Stimulated activated effector memory CD8-positive, alpha-beta T cell treated with anti-CD3 and anti-CD28 coated beads, Interleukin-12 subunit alpha, Interleukin-12 subunit beta, amount 100 ng/mL, for 72 hours (primary cell): ENCODE data around the gene HOXB3.
"Not testable (repeated sequence)": the region's sequence is repeated elsewhere in the genome, so short reads cannot be mapped to it uniquely, and the experiment has no call there.

Experiments
- ATAC-seq: fragments of 150-1000 bp; cut with Tn5 transposase; 2 replicates; pipeline ENCODE4 v1.10.0; 2021
- DNase-seq, 2 donors: peaks; one replicate each; pipeline ENCODE4 v3.0.0; 2021 to 2022; ENCODE audit warnings: low spot score in 2 of 2
- H3K27ac Mint-ChIP-seq: one replicate; pipeline ENCODE4 v1.8.0; 2022; ENCODE audit warnings: mild to moderate bottlenecking, mixed read lengths
- H3K36me3 Mint-ChIP-seq: one replicate; pipeline ENCODE4 v1.8.0; 2022; ENCODE audit warnings: mild to moderate bottlenecking, mixed read lengths
- H3K4me1 Mint-ChIP-seq: one replicate; pipeline ENCODE4 v1.8.0; 2022; ENCODE audit warnings: mixed read lengths
- H3K4me3 Mint-ChIP-seq: one replicate; pipeline ENCODE4 v1.8.0; 2022; ENCODE audit warnings: mild to moderate bottlenecking, mixed read lengths
- H3K9me3 Mint-ChIP-seq: one replicate; pipeline ENCODE4 v1.8.0; 2022; ENCODE audit warnings: mixed read lengths

HOXB3 gene

DNA sequence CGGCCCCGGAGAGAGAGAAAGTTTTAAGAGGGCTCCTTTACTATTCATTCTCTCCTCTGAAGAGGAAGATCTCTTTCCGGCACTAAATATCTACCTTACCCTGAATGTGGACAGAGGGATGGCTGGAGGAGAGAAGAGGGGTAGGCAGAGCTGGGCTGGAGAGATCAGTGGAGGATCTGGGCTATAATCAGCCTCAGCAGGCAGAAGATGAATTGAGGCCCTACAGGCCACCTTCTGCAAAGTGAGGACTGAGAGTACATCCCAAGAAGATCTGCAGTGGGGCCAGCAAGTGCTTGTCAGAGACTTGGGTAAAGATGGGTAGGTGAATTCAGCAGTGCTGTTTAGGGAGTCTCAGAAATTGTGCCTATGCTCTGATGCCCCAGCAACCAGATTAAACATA is 52.7 kb downstream of the HOXB3 start:
- H3K4me1 Mint-ChIP-seq: peaks cover 7% of the 10 kb centered on the region

DNA sequence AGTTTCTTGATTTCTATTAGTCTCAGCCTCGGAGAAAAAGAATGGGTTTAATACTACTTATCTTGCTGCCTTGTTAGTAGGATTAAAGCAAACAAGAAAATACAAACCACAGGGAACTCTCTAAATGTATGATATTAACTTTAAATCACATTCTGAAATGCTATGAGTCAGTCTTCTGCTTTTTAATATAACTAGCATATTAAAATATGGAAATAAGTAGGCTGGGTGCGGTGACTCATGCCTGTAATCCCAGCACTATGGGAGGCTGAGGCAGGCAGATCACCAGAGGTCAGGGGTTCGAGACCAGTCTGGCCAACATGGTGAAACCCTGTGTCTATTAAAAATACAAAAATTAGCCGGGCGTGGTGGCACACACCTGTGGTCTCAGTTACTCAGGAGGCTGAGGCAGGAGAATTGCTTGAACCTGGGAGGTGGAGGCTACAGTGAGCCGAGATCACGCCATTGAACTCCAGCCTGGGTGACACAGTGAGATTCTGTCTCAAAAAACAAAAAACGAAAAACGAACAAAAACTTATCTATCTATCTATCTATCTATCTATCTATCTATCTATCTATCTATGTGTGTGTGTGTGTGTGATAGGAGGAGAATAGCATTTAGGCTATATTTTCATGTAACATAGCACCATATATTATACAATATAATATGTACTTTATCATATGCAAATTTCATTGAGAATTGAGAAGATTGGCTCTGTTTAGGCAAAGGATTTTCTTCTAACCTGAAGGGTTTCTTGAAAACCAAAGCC is 54.1 kb downstream of the HOXB3 start:
- DNase-seq, ATAC-seq, H3K9me3 Mint-ChIP-seq, H3K36me3 Mint-ChIP-seq, H3K27ac Mint-ChIP-seq, H3K4me1 Mint-ChIP-seq, H3K4me3 Mint-ChIP-seq: not testable (repeated sequence)

More for the DNA sequence above, 52.7 kb downstream of the HOXB3 start:
- Mint-ChIP-seq H3K9me3 (no peaks in the 10 kb centered on the region), H3K36me3 (no peaks in the 10 kb centered on the region), H3K27ac (no peak overlapping the region), H3K4me3 (no peak overlapping the region)
- ATAC-seq (no peak), DNase-seq (no peak)

DNA sequence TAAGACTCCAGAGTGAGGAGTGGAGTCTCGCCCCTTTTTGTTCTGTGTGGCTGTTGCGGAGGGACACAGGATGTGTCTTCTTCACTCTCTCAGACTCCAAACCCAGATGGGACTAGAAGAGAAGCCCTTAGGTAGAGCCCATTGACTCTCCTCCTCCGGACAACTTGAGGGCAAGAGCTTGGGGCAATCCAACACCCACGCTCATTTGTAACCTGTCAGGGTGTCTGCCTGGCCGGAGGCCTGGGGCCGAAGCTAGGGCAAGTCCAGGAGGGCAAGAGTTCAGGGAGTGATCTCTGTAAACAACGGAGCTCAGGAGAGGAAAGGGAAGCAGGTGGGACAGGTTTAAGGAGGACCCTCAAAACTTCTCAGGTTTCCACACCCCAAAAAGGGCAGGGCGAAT is 57.8 kb downstream of the HOXB3 start:
- Mint-ChIP-seq H3K27ac (no peak overlapping the region), H3K36me3 (no peaks in the 10 kb centered on the region), H3K9me3 (no peaks in the 10 kb centered on the region), H3K4me3 (no peak overlapping the region), H3K4me1 (no peaks in the 10 kb centered on the region)
- ATAC-seq (no peak), DNase-seq (no peak)

DNA sequence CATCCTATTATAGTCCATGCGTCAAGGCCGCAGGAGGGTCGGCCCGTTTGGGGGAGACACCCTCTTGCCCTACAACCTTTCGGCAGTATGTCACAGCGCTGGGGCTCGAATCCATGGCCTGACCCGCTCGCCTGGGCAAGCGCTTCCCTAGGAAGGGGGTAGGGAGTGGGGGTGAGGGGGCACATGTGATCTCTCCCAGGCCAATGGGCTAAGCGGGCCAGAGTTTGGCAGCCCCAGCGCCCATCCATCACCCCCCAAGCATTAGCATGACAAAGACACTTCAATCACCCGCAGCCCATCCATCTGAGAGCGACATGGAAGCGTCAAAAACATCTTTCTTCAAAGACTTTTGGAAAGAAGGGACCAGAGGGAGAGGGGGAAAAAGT is 59.2 kb downstream of the HOXB3 start, which contains the start of gene HOXB1:
TSS of gene HOXB1 (minus strand) at position 125 of the 386 bp plus-strand sequence. CDS start at position 18, 107 bp downstream.
- H3K4me1 Mint-ChIP-seq: no peaks in the 10 kb centered on the region
- ATAC-seq (no peak), DNase-seq (no peak)
- no peaks in the 10 kb centered on the region for H3K36me3 Mint-ChIP-seq
- no peak within 1 kb of the TSS for H3K27ac Mint-ChIP-seq
- no peaks in the 10 kb centered on the region for H3K9me3 Mint-ChIP-seq
- no peak within 1 kb of the TSS for H3K4me3 Mint-ChIP-seq

DNA sequence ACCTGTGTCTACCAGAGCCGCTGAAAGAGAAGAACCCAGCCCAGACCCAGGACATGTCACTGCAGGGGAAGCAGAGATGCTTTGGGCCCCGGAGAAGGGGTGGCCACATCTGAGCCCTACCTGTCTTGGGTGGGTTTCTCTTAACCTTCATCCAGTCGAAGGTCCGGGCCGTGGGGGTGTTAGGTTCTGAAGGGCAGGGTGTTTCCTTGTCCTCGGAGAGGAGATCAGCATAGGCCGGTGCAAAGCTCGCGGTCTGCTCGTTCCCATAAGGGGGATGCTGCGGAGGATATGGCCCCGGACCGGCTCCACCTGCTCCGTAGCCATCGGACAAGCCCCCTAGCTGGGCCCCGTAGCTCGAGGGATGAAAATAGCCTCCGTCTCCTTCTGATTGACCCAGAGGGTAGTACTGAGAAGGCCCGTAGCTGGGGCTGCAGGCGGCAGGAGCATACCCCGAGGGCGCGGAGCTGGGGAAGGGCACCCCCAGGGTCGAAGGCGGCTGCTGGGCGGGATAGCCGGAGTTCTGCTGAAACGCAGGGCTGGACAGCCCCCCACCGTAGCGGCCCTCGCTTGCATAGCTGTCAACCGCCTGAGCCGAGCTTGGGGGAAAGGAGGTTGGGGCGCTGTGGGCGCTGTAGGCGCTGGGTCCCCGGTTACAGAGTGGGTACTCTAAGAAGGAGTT is 59.7 kb downstream of the HOXB3 start:
- H3K36me3 Mint-ChIP-seq: no peaks in the 10 kb centered on the region
- H3K4me3 Mint-ChIP-seq: no peak overlapping the region
- no peaks in the 10 kb centered on the region for H3K4me1 Mint-ChIP-seq
- no peak for DNase-seq
- ATAC-seq: no peak
- no peak overlapping the region for H3K27ac Mint-ChIP-seq
- no peaks in the 10 kb centered on the region for H3K9me3 Mint-ChIP-seq

DNA sequence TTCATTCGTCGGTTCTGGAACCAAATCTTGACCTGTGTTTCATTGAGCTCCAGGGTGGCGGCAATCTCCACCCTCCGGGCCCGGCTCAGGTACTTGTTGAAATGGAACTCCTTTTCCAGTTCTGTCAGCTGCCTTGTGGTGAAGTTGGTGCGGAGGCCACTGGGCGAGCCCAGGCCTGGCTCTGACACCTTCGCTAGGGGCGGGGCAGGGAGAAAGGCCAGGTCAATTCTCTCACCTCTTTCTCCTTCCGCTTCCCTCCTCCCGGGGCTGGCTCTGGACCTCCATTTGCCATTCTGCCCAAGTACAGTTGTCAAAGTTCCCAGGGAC is 60.4 kb downstream of the HOXB3 start:
- Mint-ChIP-seq H3K27ac (no peak overlapping the region), H3K4me1 (no peaks in the 10 kb centered on the region), H3K9me3 (no peaks in the 10 kb centered on the region), H3K4me3 (no peak overlapping the region), H3K36me3 (no peaks in the 10 kb centered on the region)
- ATAC-seq (no peak), DNase-seq (no peak)

DNA sequence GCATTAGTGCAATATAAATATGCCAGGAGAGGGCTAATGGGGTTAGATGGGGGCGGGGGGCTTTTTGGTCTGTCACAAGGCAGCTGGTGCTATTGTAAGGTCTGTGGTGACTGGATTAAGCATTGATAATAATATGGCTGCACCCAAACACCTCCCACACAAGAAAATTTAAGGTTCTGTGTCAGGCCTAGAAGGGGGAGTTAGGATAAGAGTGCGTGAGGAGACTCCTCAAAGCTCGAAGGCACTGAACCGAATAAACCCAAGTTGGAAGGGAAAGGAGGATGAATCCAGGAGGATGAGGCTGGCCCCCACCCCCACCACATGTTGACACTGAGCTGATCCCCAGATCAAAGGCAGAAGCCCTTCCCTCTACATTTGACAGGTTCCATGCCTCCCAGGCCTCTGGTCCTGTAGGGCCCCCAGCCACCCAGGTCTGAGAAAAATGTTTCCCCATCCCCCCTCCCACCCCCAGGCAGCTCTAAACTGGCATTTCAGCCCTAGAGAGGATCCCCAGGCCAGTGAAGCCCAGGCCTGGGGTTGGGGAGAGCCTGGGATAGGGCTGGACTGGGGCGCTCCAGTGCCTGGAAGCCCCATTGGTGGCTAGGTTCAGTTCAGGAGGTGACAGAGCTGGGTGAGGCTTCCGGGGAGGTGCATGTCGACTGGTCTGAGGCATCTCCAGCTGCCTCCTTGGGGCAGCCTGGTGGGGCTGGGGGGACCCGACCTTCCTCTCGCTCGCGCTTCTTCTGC is 60.9 kb downstream of the HOXB3 start:
- no peak for ATAC-seq
- Mint-ChIP-seq H3K4me3 (no peak overlapping the region), H3K4me1 (no peaks in the 10 kb centered on the region), H3K9me3 (no peaks in the 10 kb centered on the region), H3K27ac (no peak overlapping the region), H3K36me3 (no peaks in the 10 kb centered on the region)
- DNase-seq: no peak

DNA sequence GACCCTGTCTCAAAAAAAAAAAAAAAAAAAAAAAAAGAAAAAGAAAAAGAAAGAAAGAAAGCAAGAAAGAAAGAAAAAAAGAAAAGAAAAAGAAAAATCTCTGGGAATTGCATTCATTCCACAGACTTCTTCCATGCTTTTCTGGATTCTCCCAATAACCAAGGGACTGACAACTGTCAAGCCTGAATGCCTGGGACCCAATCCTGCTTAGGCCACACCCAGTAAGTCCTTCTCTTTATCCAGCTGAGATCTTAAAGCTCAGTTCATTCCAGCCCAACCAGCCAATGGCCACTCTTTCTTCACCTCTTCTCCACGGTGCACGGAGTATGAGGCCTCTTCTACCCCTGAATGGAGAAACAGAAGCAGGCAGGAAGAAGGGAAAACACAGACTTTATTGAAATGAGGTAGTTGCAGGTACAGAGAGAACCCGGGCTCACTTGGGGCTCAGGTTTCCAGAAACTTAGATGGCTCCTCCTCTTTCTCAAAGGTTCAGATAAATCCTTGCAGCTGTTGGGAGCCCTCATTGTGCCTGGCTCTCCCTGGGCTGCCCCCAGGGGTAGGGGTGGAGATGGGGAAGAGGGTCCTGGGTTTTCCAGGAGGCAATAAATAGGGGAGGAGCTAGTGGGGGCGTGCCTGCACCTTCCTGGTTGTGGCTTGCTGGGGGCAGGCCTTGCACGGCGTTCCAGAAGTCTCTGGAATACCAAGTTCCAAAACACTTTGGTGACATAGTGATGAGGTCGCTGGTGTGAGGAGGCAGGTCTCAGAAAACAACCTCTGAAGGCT is 61.7 kb downstream of the HOXB3 start:
- Mint-ChIP-seq H3K4me3 (no peak overlapping the region), H3K27ac (no peak overlapping the region), H3K9me3 (no peaks in the 10 kb centered on the region), H3K4me1 (no peaks in the 10 kb centered on the region), H3K36me3 (no peaks in the 10 kb centered on the region)
- DNase-seq (no peak), ATAC-seq (no peak)

DNA sequence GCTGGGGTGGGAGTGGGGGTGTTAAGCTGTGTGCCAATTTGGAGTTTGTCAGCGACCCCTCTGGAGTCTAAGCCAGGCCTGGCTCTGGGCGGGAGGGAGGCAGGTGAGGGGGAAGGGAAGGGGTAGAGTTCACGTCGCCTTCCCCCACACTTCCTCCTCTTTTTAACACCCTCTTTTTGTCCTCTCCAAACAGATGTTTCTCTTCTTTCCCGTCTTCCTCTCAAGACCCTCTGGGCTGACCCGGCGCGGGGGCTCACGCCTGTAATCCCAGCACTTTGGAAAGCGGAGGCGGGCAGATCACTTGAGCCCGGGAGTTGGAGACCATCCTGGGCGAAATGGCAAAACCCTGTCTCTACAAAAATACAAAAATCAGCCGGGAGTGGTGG is 62.5 kb downstream of the HOXB3 start:
- H3K4me1 Mint-ChIP-seq: no peaks in the 10 kb centered on the region
- DNase-seq (no peak), ATAC-seq (no peak)
- H3K9me3 Mint-ChIP-seq: no peaks in the 10 kb centered on the region
- H3K36me3 Mint-ChIP-seq: no peaks in the 10 kb centered on the region
- no peak overlapping the region for H3K4me3 Mint-ChIP-seq
- H3K27ac Mint-ChIP-seq: no peak overlapping the region

DNA sequence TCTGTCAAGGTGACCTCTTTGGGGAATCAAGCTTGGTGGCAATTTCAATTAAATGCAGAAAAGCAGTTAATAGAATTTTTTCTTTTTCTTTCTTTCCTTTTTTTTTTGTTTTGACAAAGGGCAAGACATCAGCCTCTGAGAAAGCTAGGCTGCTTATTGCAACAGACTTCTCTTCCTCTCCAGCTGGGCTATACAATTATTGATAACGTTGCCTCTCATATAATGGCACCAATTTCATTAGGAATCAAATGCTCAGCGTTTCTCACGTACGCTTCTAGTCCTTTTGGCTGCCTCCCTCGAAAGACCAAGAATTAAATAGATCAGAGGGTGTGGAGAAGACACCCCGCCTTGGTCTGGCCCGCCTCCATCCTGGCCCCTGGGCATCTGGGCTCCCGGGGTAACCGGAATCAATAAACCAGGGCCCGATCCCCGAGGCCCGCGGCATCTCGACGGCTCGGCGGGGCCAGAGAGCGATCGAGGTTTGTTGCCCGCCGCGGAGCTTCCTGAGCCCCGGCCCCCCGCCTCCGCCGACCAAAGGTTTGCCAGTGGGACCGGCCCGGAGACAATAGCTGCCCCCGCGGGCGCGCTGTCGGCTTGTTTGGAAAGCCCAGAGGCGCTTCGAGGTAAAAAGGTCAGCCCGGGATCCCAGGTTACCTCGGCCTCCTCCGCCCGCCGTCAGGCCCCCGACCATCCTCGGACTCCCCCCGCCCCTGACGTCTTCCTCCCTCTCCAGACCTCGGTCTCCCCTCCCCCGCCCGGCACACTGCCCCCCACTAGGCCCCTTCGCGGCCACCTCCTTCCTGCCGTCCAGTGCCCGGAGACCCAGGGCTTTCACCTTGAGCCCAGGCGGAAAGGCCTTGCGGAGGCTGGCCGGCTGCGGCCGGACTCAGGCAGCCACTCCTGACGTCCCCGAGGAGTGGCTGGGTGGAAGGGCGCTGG is 63.2 kb downstream of the HOXB3 start:
- Mint-ChIP-seq H3K9me3 (no peaks in the 10 kb centered on the region), H3K4me3 (no peak overlapping the region), H3K27ac (no peak overlapping the region), H3K36me3 (no peaks in the 10 kb centered on the region), H3K4me1 (no peaks in the 10 kb centered on the region)
- no peak for ATAC-seq
- DNase-seq: no peak

DNA sequence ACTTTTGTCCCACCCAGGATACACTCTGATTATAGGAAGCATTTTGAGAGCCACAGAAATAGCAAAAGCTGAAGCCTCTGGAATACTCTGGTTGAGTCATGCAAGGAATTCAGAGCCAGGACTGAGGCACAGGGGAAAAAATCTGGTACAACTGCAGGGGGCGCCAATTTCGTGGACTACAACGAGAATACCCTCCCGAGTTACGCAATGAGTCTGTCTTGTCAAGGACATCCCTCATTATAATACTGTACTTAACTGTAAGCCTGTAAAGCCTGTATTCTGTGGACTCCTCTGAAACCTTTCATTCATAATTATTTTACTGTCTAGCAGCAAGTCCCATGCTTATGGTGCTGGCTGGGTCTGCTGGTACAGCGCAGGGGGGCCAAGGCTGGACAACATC is 67.0 kb downstream of the HOXB3 start:
- H3K4me3 Mint-ChIP-seq: no peak overlapping the region
- DNase-seq (no peak), ATAC-seq (no peak)
- no peaks in the 10 kb centered on the region for H3K9me3 Mint-ChIP-seq
- no peaks in the 10 kb centered on the region for H3K4me1 Mint-ChIP-seq
- no peak overlapping the region for H3K27ac Mint-ChIP-seq
- no peaks in the 10 kb centered on the region for H3K36me3 Mint-ChIP-seq

DNA sequence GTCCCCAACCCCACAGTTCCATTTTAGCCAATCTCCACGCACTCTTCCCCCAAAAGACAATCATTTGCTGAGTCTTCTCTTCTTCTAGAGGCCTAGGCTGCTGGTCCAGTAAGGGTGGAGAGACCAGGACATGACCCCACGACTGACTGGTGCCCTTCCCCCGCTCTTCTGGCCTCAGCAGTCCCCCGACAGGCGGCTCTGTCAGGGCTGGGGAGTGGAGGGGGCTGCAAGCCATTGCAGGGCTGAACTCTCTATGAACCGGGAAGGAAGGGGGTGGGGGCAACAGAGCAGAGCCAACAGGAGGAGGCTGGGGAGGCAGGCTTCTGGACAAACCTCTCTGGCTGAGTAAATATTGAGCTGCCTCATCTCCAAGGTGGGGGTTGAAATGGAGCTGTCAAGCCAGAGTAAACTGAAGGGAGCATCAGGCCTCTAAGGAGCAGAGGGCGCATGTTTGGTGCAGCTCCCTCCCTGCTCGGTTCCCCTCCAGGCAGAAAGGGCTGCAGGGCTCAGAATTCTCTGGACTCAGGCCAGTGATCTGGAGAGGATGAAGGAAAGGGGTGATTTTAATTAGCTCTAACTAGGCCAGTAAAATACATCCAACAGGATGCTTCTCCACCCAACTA is 67.9 kb downstream of the HOXB3 start:
- no peaks in the 10 kb centered on the region for H3K36me3 Mint-ChIP-seq
- H3K4me1 Mint-ChIP-seq: no peaks in the 10 kb centered on the region
- H3K4me3 Mint-ChIP-seq: no peak overlapping the region
- DNase-seq: no peak
- no peak for ATAC-seq
- H3K9me3 Mint-ChIP-seq: no peaks in the 10 kb centered on the region
- no peak overlapping the region for H3K27ac Mint-ChIP-seq

DNA sequence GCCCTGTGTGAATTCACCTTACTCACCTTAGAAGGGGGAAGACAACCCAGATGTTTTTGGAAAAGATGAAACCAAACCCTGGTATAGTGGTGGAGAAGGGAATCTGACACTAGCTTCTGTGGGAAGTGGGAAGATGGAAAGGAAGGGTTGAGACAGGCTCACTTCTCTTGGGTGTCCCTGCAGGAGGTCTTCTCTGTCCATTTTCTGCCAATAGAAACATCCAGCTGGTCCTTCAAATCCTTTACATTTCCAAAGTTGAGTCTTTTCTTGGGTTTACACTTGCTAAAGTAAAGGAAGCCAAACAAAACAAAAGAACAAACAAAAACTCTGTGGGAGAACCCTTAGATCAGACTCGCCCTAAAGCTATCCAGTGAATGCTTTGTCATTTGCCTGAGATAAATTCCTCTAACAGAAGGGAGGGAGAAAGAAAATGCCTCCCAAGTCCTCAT is 69.4 kb downstream of the HOXB3 start:
- DNase-seq (no peak), ATAC-seq (no peak)
- Mint-ChIP-seq H3K36me3 (no peaks in the 10 kb centered on the region), H3K4me3 (no peak overlapping the region), H3K9me3 (no peaks in the 10 kb centered on the region), H3K4me1 (no peaks in the 10 kb centered on the region), H3K27ac (no peak overlapping the region)

DNA sequence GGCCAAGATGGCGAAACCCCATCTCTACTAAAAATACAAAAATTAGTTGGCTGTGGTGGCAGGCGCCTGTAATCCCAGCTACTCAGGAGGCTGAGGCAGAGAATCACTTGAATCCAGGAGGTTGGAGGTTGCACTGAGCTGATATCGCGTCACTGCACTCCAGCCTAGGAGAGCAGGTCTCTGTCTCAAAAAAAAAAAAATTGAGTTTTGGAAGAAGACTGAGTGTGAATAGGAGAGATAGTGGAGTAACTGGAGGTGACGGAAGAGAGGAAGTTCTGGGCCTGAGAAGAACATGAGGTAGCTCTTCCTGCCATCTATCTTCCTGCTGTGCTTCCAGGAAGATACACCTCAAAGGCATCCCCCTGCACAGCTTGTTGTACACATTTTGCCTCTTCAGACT is 70.6 kb downstream of the HOXB3 start:
- Mint-ChIP-seq H3K4me3 (no peak overlapping the region), H3K4me1 (peaks cover 7% of the 10 kb centered on the region), H3K36me3 (no peaks in the 10 kb centered on the region), H3K9me3 (no peaks in the 10 kb centered on the region), H3K27ac (no peak overlapping the region)
- ATAC-seq (no peak), DNase-seq (no peak)
